HPDE6-E6E7 (cell line): ENCODE results near the gene FBLN2.
"Not testable (repeated sequence)": the region's sequence is repeated elsewhere in the genome, so short reads cannot be mapped to it uniquely, and the experiment has no call there.

Source experiments
- DNase-seq: peaks from one replicate; pipeline ENCODE4 v3.0.0; 2011; ENCODE audit warnings: missing footprints; ENCODE audit errors: extremely low spot score

Gene FBLN2

GRCh38 chr3:13513913-13514517, 34.9 kb upstream of the FBLN2 start:
- no peak for DNase-seq

DNA sequence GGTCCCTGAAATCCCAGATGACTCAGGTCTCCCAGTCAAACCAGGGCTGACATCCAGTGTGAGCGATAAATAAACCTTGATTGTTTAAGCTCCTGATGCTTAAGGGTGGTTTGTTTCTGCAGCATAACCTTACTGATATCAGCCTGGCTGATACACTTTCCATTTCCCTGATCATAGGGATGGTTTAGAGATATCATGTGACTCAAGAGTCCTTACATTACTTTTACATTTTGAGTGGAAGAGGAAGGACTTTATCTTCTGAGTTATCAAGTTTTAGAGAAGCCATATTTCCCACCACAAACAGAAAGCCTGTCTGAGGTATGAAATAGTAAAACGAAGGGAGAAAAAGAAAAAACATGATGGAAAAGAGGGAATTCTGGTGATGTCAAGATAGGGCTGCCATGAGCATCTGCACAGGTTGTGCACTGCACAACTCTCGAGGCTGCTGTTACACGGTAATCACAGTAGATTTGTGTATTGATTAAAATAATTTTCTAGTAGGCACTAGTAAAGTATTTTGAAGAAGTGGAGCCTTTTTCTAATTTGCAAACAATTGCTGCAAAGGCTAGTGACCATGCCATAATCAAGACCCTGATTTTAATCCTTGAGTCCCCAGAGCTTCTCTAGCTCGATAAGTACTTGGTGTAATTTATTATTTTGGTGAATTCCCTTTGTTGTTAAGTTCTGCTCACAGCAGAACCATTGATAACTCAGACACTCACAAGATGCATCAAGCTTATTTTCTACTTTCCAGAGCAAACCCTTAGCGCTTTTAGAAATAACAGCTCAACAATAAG, 34.1 kb upstream of the FBLN2 start:
- no peak for DNase-seq

GRCh38 chr3:13515786-13516759, 32.9 kb upstream of the FBLN2 start:
- no peak for DNase-seq

GRCh38 chr3:13516760-13517135, 32.2 kb upstream of the FBLN2 start:
- no peak for DNase-seq

DNA sequence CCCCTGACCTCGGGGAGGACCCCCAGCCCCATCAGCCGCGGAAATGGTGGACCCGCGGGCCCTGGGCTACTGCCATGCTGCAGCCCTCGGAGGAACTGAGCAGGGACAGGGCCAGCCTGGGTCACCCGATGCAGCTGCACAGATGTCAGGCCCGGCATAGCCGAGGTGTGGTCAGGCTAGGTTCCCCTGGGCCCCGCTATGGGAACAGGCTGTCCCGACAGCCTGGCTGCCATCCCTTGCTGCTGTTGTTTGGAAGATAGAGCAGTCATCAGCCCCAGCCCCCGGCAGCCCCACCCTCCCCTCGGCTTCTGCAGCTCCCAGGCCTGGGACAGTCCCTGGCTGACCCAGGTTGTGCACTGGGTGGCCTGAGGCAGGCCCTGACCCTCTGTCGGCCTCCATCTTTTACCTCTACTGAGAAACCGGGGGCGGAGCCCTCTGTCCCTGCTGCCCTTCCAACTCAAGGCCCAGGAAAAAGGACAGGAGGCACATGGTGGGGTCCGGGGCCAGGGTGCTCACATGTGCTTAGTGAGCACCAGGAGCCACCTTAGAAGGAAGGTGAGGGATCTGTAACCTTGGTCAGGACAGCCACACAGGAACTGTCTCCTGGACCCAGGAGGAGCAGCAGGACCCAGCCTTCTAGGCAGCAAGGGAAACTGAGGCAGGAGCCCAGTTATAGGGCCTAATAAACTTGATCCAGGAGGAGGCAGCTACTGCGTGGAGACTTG, 31.5 kb upstream of the FBLN2 start:
- no peak for DNase-seq

GRCh38 chr3:13518516-13518953, 30.4 kb upstream of the FBLN2 start:
- no peak for DNase-seq

GRCh38 chr3:13519006-13519791, 29.7 kb upstream of the FBLN2 start:
- DNase-seq = no peak

GRCh38 chr3:13520326-13520880, 28.5 kb upstream of the FBLN2 start:
- no peak for DNase-seq

GRCh38 chr3:13521309-13521708, 27.6 kb upstream of the FBLN2 start:
- no peak for DNase-seq

GRCh38 chr3:13521749-13522148, 27.2 kb upstream of the FBLN2 start:
- not testable (repeated sequence) for DNase-seq

GRCh38 chr3:13522236-13522635, 26.7 kb upstream of the FBLN2 start:
- DNase-seq = no peak

DNA sequence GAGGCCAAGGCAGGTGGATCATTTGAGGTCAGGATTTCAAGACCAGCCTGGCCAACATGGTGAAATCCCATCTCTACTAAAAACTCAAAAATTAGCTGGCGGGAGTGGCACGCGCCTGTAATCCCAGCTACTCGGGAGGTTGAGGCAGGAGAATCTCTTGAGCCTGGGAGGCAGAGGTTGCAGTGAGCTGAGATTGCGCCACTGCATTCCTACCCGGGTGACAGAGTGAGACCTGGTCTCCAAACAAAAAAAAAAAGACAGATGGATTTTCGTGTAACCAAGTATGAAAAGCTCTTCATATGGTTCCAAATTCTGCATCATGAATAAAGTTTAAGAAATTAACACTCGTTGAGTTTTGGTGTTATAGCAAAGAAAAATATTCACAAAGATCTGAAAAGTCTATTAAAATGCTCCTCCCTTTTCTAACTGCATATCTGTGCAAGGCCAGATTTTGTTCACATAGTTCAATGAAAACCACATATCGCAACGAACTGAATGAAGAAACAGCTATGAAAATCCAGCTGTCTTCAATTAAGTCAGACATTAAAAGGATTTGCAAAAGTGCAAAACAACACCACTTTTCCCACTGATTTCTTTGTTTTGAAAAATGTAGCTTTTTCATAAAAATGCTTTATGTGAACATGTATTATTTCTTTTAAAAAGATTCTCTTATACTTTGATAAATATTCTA, 23.8 kb upstream of the FBLN2 start:
- no peak for DNase-seq

DNA sequence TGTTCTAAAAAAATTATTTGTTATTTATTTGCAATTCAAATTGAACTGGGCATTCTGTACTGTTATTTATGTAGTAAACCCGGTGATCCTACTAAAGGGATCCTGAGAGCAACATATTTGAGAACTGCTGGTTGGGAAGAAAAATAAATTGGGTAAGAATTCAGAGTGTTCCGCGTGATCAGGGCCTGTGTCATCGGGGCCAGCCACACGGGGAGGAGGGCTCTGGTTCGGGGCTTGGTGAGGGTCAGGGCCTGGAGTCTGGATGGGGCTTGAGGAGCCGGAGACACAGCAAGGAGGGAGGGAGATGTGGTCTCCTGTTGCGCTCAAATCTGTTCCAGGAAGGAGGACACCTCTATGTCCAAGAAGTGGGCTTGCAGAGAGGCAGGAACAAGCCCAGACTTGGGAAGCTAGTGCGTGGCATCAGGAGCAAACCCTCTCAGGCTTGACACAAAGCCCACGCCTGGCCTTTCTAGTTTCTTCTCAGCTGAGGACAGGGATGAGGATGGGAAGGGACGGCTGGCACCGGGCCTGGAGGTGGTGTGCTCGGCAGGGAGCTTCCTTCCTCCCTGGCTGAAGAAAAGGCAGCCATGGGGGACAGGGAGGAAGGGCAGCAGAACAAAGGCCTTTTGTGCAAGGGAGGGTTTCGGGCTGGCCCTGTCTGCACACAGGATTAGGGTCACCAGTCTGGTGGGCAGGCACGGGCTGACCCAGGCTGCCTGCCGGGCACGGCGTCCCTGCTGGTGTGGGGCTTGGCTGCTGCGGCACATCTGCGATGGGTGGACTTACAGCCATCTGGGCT, 22.9 kb upstream of the FBLN2 start:
- no peak for DNase-seq

GRCh38 chr3:13526626-13526949, 22.3 kb upstream of the FBLN2 start:
- no peak for DNase-seq

GRCh38 chr3:13528217-13528867, 20.6 kb upstream of the FBLN2 start:
- DNase-seq = no peak

- DNase-seq = no peak
Observed at GRCh38 chr3:13529196-13530112, 19.5 kb upstream of the FBLN2 start.

DNA sequence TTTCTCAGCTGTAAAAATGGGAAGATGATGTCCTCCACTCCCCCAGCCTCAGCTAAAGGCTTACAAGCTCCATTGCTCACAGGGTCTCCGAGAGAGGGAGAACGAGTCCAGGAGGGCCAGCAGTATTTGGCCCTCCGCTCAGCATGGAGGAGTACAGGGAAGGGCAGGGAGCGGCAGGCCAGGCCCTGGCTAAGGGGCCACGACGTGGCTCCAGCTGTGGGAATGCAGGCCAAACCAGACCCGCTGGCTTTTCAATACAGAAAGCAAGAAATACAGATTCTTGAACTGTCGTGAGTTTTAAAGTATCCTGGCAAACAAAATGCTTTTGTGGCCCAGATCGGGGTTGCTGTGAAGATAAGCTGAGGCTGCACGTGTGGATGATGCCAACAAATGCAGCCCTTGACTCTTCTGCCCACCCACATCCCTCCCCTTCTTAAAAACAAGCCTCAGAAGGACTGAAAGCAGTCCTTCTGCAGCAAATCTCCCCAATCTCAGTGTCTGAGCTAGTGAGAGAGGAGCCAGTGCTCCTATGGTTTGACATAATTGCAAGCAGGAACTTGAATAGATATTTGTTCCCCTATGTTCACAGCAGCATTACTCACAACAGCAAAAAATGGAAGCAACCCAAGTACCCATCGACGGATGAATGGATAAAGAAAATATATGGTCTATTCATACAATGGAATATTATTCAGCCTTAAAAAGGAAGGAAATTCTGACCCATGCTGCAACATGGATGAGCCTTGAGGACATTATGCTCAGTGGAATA, 18.5 kb upstream of the FBLN2 start:
- no peak for DNase-seq
